Myocyte (in vitro differentiated cells): ENCODE data around the gene PPP1R36. TPM values are rescaled to one million over a fixed set of nuclear protein-coding genes. Genes with fewer than 3 reads are reported as not detected.
A peak's percentile ranks its signal among the peaks of the same experiment; 100 is the strongest.
"Not testable (repeated sequence)": the region's sequence is repeated elsewhere in the genome, so short reads cannot be mapped to it uniquely, and the experiment has no call there.

Experiments used
- DNase-seq: peaks from one replicate; pipeline ENCODE4 v3.0.0-alpha.2; 2012; ENCODE audit warnings: low read depth
- total RNA-seq: library from RNA; depleted of rRNA; stranded (reverse); fragments of >200 nt; gene quantifications from 2 replicates; pipeline ENCODE4 v1.2.3, GENCODE V29; 2014

PPP1R36 gene
- total RNA-seq, 1 donor from 2014 or later = 0.35 TPM

DNA sequence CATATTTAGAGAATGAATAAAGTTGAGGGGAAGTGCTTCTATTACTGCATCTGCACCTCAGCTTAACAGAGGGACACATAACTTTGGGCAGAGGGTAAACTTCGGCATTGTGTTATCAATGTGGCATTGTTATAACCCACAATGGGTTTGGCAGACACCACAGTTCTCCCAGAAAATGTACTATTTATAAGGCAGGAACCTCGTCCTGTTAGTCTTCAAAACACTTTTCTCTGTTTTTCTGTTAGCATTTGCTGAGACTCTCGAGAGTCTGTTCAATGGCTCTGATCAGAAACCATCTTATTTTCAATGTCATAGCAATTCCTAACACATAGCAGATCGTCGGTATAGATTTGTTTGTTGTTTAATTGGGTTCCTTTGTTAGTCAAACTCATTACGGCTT, 13.9 kb downstream of the PPP1R36 start:
- DNase-seq = peak; percentile 61

DNA sequence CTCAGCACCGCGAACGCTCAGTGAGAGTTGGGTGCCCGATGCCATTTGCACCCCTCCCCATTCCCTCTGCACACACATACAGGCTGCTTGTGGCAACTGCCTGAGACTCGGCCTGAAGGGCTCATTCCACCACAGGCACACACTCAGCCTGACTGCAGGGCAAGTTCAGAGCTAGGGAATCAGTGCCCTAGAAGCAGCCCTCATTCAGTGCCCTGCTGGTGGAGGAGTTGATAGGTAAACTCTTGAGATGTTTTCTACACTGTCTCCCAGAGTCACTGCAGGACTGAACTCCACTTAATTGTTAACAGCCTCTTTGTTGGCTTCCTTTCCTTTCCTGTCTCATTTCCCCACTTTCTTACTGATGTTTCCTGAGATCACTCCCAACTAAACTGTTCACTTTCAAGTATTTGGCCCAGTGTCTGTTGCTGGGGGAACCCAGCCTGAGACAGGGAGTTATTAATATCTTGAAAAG, 16.9 kb downstream of the PPP1R36 start:
- no peak for DNase-seq

DNA sequence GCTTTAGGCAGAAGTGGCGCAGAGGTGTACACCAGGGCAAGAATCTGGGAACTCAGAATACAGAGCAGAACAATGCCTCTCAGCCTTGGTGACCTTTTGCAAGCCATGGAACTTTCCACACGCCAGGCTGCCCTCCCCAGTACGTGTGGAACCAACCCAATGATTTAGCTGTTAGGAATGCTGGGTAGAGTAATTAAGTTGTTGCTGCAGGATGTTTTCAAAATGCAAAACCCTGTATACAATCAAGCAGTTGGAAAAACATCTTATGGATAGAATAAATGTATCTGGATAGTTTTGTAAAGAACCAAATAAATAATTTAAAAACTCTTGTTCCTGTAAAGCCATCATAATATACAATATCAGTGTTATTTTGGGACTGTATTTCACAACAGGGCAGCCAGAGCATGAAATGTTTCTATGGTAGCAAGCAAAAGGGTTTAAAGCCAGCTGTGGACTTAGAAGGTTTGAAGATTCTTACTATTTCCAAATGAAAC, 19.4 kb downstream of the PPP1R36 start:
- peak; percentile 85 for DNase-seq

DNA sequence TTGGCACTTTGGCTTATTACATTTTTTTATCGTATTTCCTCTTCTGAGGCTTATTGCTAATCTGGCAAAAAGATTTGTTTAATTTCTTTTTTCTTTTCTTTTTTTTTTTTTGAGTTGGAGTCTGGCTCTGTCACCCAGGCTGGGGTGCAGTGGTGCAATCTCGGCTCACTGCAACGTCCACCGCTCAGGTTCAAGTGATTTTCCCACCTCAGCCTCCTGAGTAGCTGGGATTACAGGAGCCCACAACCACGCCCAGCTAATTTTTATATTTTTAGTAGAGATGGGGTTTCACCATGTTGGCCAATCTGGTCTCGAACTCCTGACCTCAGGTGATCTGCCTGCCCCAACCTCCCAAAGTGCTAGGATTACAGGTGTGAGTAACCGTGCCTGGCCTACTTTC, 19.9 kb downstream of the PPP1R36 start:
- DNase-seq = not testable (repeated sequence)

DNA sequence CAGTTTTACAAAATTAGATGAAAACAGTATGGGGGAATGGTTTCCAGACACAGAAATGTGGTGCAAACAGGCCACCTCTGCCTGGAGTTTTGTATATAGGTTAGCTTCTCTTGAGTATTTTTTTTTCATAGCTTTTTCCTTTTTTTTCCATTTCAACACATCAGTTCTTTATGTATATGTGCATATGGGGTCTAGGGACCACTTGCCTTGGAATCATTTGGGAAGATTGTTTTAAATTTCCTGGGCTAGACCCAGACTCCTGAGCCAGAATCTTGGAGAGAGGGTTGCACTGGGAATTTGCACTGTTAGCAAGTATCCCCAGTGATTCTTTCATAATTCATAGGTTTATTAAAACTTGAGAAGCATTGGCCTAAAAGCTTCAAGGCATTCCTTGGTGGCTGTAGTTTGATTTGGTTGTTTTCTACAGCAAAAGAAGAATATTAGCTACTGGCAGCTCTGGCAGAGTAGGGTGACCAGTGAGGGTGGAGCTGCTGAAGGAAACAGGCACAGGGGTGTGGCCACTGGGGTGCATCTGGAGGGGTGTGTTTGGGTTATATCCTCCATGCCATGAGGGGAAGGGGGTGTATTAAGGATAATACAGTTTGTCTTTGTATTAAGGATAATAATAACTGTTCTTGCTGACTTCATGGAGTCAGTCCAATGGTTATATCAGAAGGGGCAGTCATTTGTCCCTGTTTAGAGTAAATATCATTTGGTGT, 22.8 kb downstream of the PPP1R36 start:
- DNase-seq = no peak

DNA sequence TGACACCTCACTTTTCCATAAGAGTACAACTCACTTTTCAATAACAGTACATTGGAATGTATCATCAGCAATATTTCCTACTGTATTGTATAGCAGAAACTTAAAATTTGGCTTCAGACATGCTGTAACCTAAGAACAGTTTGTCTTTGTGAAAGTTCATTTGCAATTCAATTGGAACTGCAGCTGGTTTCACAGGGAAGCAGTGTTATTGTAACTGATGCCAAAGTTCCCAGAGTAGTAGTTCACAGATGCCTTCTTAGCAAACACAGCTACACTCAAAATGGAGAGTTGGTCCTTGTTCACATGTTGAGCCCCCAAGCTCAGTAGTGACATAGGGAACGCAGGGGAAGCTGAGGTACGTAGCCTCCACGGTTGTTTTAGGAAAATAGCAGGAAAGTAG, 23.3 kb downstream of the PPP1R36 start:
- DNase-seq = peak; percentile 17

DNA sequence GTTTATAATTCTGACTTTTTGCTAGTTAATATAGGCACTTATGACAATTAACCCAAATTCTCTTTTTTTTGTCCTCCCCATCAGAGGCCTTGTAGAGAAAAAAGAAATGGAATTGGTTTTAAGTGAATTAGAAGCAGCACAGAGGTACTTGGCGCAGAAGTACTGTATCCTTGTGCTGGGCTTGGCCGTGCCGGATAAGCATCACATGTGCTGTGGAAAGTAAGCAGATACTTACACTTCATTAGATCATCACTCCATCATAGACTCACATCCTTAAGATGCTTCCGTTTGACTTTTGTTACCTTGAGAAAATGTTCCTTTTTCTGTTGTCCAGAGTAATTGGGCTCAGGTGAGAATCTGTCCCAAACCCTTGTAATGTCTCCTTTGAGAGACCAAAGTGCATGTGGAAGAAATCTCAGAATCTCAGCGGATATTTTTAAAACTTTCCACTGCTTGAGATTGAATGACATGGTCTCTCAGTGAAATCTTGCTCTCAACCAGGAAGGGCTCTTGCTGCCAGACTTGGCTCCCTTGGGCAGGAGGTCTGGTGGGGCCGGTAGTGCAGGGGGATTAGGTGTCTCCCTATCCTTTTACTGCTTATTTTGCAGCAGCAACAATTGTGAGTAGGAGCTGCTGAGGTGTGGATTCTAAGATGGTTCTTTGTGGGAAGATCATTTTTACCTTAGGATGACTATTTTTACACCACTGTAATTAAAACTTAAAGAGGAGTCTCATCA, 24.8 kb downstream of the PPP1R36 start:
- DNase-seq = no peak

DNA sequence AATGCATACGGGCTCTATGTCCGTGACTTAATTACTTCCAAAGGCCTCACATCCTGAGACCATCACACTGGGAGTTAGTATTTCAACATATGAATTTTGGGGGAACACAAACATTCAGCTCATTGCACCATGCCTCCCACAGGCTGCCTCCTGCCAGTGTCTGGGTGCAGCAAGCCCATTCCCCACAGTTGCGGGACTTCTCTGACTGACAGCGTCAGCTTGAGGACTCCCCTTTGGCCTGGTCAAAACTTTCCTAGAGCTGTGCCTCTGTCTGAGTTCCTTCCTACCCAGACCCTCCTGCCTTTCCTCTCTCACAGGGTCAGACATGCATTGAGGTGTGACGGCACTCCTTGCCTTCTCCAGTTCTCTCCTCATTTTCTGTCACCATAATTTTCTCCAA, 27.4 kb downstream of the PPP1R36 start:
- no peak for DNase-seq

DNA sequence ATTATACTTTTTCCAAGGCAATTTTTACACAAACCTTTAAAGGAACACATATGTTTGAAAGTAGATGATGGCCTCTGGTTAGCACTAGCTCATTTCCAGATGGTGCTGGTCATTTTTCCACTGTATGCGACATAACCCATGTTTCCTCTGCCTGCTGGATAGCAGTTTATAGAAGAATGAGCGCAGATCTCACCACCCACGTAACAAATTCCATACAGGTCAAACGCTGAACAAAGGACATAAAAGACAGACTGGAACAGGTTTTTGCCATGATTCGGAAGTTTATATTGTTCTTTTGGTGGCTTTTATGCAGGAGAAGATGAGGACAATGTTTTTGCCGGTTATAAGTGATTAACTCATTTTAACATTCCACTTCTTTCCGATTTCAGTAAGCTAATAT, 30.7 kb downstream of the PPP1R36 start:
- DNase-seq = no peak

DNA sequence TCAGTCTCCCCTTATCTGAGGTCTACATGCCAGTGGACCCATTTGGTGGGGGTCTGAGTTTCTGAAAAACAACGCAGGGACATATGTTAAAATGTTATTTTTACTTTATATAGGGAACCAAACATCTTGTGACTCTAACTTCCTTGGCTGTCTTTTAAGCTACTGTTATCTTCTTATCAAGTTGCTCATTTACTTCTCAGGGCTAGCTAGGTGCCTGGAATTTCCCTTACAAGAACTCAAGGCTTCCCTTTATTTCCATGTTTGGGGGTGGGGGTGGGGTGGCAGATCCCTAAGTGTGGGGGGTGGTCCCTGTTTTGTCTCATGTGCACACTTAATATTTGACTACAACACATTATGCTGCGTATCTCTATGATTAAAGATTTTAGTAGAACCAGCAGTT, 31.6 kb downstream of the PPP1R36 start:
- DNase-seq = no peak

DNA sequence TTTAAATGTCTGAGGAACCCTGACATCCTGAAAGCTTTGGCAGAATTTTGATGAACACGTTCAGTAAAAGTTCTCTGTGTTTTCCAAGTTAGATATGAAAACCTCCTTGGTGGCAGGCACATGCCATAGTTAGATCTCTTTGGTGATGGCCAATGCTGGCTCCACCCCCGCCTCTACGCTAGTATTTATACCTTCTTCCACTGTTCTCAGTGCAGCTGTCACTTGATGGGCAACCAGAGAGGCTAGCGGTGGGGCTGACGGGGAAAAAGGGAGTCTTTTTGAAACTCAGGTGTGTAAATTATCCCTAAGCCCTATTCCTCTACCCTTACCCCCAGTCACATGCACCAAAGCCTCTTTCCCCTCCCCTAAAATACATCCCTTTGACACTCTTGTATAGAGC, 32.1 kb downstream of the PPP1R36 start:
- no peak for DNase-seq

DNA sequence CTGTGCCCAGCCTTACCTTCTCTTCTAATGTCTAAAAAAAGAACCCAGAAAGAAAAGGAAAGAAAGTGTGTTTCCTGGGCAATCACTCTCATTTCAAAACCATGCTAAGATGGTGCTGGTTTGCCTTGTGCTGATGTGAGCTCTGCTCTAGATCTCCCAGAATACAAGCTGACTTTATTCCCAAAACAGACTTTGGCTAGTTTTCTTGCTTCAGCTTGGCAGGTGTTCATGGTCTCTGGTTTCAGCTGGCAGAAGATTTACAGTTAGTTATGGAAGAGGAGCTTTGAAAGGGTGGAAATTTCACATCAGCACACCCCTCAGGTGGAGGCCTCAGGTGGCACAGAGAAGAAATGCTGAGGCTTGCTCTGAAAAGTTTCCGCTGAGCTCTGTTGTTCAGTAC, 34.4 kb downstream of the PPP1R36 start:
- DNase-seq = peak; percentile 36

DNA sequence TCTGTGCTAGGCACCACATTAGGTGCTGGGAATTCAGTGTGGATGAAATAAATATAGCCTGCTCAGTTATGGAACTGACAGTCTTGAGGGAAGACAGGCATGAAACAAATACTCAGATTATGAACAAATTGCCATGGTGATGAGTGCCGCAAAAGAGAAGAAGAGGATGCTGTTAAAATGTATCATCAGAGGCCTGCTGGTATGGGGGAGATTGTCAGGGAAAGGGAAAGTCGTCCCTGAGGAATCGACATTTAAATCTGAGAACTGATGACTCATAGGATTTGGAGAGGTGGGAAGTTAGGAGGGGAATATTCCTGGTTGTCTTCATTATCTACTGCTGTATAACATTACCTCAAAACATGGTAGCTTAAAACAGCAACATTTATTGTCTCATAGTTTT, 42.0 kb downstream of the PPP1R36 start:
- DNase-seq = no peak

DNA sequence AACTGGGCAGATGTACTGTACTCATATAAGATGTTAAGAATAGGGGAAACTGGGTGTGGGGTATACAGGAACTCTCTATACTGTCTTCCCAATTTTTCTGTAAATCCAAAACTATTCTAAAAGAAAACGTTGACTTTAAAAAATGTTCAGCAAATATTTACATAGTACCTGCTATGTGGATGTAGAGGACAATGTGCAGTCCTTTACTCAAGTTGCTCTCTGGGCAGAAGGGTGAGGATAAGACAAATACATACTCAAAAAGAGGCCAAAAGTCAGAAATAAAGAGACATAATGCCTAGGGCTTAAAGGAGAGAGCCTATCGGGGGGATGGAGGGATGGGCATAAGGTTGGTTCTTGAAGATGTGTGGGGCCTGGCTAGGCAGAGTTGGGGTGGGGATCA, 44.7 kb downstream of the PPP1R36 start:
- DNase-seq = no peak

DNA sequence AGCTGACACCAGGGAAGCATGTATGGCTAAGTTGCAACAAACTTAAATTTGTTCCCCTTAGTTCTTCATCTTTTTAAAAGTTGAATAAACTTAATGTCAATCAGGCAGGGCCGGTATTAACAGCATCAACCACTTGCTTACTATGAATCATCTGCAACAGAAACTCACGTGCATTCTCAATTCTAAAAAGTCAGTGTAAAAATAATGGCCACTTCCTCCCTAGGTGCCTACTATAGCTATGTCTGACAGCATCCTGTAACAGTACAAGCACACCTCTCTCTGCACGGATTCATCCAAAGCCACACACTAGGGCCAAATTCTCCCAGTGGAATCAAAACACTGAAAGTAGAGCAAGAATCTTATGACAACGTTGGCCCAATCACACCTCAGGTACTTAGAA, 48.6 kb downstream of the PPP1R36 start:
- no peak for DNase-seq

DNA sequence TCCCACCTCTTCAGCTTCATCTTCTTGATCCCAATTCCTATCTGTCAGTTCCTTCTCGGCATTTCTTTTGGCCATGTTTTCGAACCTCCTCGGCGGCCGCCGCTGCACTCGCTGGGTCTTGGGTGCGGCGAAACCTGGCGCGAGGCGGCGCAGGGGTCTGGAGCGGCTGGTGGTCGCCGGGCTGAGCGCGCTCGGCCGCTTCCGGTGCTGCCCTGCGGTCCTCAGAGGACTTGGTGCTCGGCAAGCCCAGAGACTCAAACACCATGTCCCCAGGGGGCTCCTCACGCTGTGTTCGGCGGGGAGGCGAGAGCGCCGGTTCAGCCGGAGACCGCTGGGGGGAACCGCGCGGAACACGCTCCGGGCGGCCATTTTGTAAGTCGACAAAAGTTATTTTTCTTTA, 51.8 kb downstream of the PPP1R36 start:
- no peak for DNase-seq

DNA sequence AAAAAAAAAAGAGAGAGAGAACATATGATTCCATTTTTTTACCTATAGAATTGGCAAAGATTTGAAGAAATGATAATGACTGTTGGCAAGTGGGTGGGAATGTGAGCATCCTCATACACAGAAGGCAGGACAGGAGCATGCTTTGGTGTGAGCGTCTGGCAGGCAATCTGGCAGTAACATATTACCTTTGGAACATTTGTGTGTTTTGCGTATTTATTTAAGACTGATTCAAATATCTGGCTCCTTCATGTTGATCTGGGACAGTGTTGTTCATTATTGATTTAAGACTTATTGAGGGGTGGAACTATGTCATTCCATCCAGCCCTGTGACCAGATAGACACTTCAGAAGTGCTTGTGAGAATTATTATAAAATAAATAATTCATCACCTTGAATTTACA, 53.1 kb downstream of the PPP1R36 start:
- DNase-seq = no peak

DNA sequence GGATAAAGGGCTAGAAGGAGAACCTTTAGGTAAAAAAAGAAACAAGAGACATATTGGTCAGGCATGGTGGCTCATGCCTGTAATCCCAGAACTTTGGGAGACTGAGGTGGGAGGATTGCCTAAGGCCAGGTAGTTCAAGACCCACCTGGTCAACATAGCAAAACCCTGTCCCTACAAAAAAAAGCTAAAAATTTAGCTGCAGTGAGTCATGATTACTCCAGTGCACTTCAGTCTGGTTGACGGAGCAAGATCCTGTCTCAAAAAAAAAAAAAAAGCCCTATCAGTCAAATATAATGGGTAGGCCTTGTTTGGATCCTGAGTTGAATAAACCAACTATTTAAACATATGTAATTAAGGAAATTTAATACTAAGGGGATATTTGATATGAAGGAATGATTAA, 54.2 kb downstream of the PPP1R36 start:
- DNase-seq = no peak

DNA sequence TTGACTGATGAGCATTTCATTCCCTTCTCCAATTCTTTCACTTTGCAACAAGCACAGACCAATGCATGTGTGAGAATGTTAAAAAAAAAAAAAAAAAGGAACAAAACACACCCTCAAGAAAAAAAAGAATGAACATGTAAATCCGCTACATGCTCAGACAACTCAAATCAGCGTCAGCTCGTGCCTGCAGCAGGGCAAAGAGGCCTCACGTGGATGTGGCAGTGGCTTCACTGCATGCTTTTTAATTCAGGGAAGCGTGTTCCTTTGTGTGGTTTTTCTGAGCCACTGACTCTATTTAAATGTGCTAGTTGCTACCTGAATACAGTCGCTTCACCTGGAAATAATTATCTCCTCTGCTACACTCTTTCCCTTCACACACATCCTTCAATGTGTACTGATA, 55.1 kb downstream of the PPP1R36 start:
- no peak for DNase-seq

DNA sequence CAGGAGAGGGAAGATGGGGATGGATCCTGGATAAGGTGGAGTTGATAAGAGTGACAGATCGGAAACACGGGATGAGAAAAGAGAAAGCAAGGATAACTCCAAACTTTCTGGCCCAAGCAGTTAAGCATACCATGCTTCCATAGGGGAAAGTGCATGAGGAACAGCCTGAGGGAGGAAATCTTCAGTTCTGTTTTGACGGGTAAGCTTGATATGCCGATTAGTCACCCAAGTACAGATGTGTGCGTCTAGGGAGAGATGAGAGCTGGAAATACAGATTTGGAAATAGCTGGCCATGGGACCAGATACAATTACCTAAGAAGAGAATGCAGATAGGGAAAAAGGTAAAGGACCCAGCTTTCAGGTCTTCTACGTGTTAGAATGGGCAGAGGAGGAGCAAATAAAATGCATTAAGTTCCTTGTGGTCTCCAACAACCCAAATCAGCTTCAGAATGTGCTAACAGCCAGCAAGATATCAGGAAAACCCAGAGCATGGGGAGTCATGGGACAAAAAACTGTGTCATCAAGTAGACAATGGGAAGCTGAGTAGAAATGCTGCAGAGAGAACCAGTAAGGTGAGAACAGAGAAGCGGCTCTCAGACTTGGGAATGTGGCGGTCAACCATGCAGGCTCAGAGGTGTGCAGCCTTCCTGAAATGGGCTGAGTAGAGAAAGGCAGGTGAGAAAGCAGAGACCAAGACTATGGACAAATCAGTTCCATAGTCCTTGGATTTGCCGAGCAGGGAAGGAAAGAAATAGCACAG, 56.3 kb downstream of the PPP1R36 start:
- no peak for DNase-seq

DNA sequence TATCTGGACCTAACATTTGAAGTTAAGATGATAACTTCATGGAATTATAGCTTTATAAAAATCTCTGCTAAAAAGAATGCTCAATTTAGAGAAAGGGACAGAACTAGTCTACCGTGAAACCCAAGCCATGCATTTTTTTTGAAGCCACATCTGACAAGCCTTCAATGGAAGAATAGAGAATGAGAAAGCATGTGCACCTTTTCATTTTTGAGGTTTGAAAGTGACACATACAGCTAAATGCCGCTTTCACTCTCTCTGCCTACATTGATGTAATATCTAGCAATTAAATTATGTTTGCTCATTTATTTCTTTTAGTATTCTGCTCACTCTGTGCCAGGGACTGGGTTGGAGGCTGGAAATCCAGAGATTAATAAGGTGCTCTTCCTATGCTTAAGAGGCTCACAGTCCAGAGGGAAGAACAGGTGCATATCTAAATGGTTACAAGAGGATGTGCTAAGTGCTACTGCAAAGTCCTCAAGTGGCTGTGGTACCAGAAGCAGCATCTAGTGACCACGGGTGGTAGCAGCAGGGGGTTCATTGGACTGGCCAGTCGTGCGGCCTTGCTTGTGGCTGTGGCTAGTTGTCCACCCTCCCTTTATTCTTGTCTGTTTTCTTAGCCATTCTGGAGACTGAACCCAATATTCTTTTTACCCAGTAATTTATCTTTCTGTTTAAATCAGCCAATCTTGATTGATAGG, 60.4 kb downstream of the PPP1R36 start:
- peak; percentile 63 for DNase-seq
